HCT116 (cell line): ENCODE measurements around the gene TSC2. TPM values are rescaled to one million over a fixed set of nuclear protein-coding genes. Genes with fewer than 3 reads are reported as not detected.

ENCODE experiments used
- ATAC-seq: fragments of 200-7000 bp; cut with Tn5 transposase; 2 replicates; pipeline ENCODE4 v1.9.1; 2020; ENCODE audit warnings: mild to moderate bottlenecking, moderate library complexity
- BruUV-seq: library from RNA; stranded (reverse); fragments of 400-500 nt; replicated peaks from 2 replicates; lab custom pipeline; 2021; lab: Mats Ljungman, UMichigan
- CTCF ChIA-PET: fragments of 300-600 bp; sonication (Branson Sonifier 250); formaldehyde crosslinking; loops from one replicate; lab custom pipeline; 2021; ENCODE audit warnings: antibody characterized with exemption; lab: Charles Lee
- POLR2A ChIA-PET: fragments of 300-600, 350-600 bp; sonication (Branson Sonifier 250); formaldehyde crosslinking; loops from one replicate; lab custom pipeline; 2021; ENCODE audit warnings: antibody characterized with exemption; lab: Charles Lee
- RAD21 ChIA-PET, 2 experiments: fragments of 300-600 bp; sonication (Branson Sonifier 250); formaldehyde crosslinking; loops; one replicate each; lab custom pipeline; 2023; ENCODE audit warnings: low total read pairs in 2 of 2; ENCODE audit not compliant: uncharacterized antibody in 2 of 2, unreplicated experiment in 2 of 2, low non-redundant PET in 1 of 2; lab: Charles Lee
- DNase-seq: peaks from one replicate; pipeline ENCODE4 v3.0.0-alpha.2; 2010; ENCODE audit warnings: low read depth, low spot score
- H2AFZ ChIP-seq: fragments of 200-600 bp; shearing (Covaris generic), sonication (generic); 2 replicates; pipeline ENCODE4 v1.6.1; 2017; ENCODE audit warnings: low read depth, mixed run types, mixed read lengths, antibody characterized with exemption, low read length; ENCODE audit not compliant: poor library complexity, severe bottlenecking
- H3K27ac ChIP-seq: 2 replicates; pipeline ENCODE4 v1.5.1; 2012; ENCODE audit warnings: low read depth, low read length
- H3K27me3 ChIP-seq: fragments of 200-600 bp; sonication (generic); 2 replicates; pipeline ENCODE4 v1.6.1; 2016; ENCODE audit warnings: mixed run types, low read length, mixed read lengths; ENCODE audit not compliant: insufficient read depth
- H3K36me3 ChIP-seq, 2 experiments: fragments of 200-500 bp in 1 of 2; fragments of 200-600 bp in 1 of 2; sonication (Bioruptor generic) in 1 of 2; sonication (generic) in 1 of 2; 2 replicates each; pipeline versions ENCODE4 v1.5.1 to v1.6.1; 2014 to 2016; ENCODE audit warnings: low read length in 2 of 2, inconsistent platforms in 1 of 2, mixed read lengths in 1 of 2, mixed run types in 1 of 2; ENCODE audit not compliant: insufficient read depth in 2 of 2, control insufficient read depth in 1 of 2
- H3K4me1 ChIP-seq, 2 experiments: fragments of 200-600 bp in 1 of 2; sonication (generic) in 1 of 2; 2 replicates each; pipeline versions ENCODE4 v1.5.1 to v1.6.1; 2012 to 2017; ENCODE audit warnings: low read length in 2 of 2, inconsistent platforms in 1 of 2, mild to moderate bottlenecking in 1 of 2, mixed read lengths in 1 of 2, mixed run types in 1 of 2, moderate library complexity in 1 of 2; ENCODE audit not compliant: insufficient read depth in 2 of 2, control insufficient read depth in 1 of 2
- H3K4me2 ChIP-seq: fragments of 200-600 bp; sonication (generic); 2 replicates; pipeline ENCODE4 v1.6.1; 2017; ENCODE audit warnings: mixed run types, low read length, mixed read lengths
- H3K4me3 ChIP-seq, 2 experiments: fragments of 200-600 bp in 1 of 2; sonication (generic) in 1 of 2; replicated peaks in 1 of 2; 2 replicates each; pipeline ENCODE4 v1.5.1; 2011 to 2016; ENCODE audit warnings: low read length in 2 of 2, control low read depth in 1 of 2, low read depth in 1 of 2, mild to moderate bottlenecking in 1 of 2, mixed read lengths in 1 of 2, mixed run types in 1 of 2
- H3K79me2 ChIP-seq: fragments of 200-600 bp; sonication (generic); 2 replicates; pipeline ENCODE4 v1.6.1; 2017; ENCODE audit warnings: mild to moderate bottlenecking, mixed run types, low read length, moderate library complexity, mixed read lengths; ENCODE audit not compliant: insufficient read depth
- H3K9ac ChIP-seq: fragments of 200-600 bp; sonication (generic); 2 replicates; pipeline ENCODE4 v1.6.1; 2016; ENCODE audit warnings: low read length, mixed read lengths
- H3K9me2 ChIP-seq: fragments of 200-600 bp; sonication (generic), shearing (Covaris generic); 2 replicates; pipeline ENCODE4 v1.6.1; 2017; ENCODE audit warnings: mixed run types, mild to moderate bottlenecking, moderate library complexity; ENCODE audit not compliant: insufficient read depth
- H3K9me3 ChIP-seq, 2 experiments: fragments of 200-500 bp in 1 of 2; fragments of 200-600 bp in 1 of 2; sonication (Bioruptor generic) in 1 of 2; sonication (generic) in 1 of 2; 2 replicates each; pipeline ENCODE4 v1.6.1; 2014 to 2017; ENCODE audit warnings: low read length in 2 of 2, mixed read lengths in 2 of 2, inconsistent platforms in 1 of 2, low read depth in 1 of 2, mild to moderate bottlenecking in 1 of 2, mixed run types in 1 of 2, moderate library complexity in 1 of 2; ENCODE audit not compliant: control insufficient read depth in 1 of 2, insufficient read depth in 1 of 2
- H4K20me1 ChIP-seq: fragments of 200-600 bp; sonication (generic), shearing (Covaris generic); 2 replicates; pipeline ENCODE4 v1.6.1; 2017; ENCODE audit warnings: mixed run types, mild to moderate bottlenecking, moderate library complexity; ENCODE audit not compliant: insufficient read depth
- ATF3 ChIP-seq: IDR thresholded peaks from 2 replicates; pipeline ENCODE4 v1.6.1; 2012
- CBX3 ChIP-seq: IDR thresholded peaks from 2 replicates; pipeline ENCODE4 v1.6.1; 2012; ENCODE audit warnings: low read depth
- CEBPB ChIP-seq: IDR thresholded peaks from 2 replicates; pipeline ENCODE4 v1.6.1; 2012; ENCODE audit warnings: low read depth
- CTCF ChIP-seq, 3 experiments: fragments of 200-600 bp in 1 of 3; sonication (generic) in 1 of 3; IDR thresholded peaks in 2 of 3; conservative IDR thresholded peaks in 1 of 3; 2 replicates each; pipeline ENCODE4 v1.5.1; 2012 to 2017; ENCODE audit warnings: low read depth in 2 of 3, low read length in 2 of 3, antibody characterized with exemption in 1 of 3, borderline replicate concordance in 1 of 3, control low read depth in 1 of 3, mild to moderate bottlenecking in 1 of 3, mixed read lengths in 1 of 3, mixed run types in 1 of 3, moderate library complexity in 1 of 3; ENCODE audit not compliant: insufficient read depth in 1 of 3
- EZH2 ChIP-seq: fragments of 200-600 bp; sonication (generic); IDR thresholded peaks from 2 replicates; pipeline ENCODE4 v1.6.1; 2017; ENCODE audit warnings: antibody characterized with exemption, mixed run types
- EZH2phosphoT487 ChIP-seq: fragments of 200-600 bp; IDR thresholded peaks from 2 replicates; pipeline ENCODE4 v1.6.1; 2018; ENCODE audit warnings: antibody characterized with exemption, borderline replicate concordance
- JUND ChIP-seq: IDR thresholded peaks from 2 replicates; pipeline ENCODE4 v1.6.1; 2012
- MAX ChIP-seq: IDR thresholded peaks from 2 replicates; pipeline ENCODE4 v1.6.1; 2012
- RAD21 ChIP-seq: IDR thresholded peaks from 2 replicates; pipeline ENCODE4 v1.6.1; 2012; ENCODE audit warnings: low read depth, mild to moderate bottlenecking
- SRF ChIP-seq: IDR thresholded peaks from 2 replicates; pipeline ENCODE4 v1.6.1; 2012; ENCODE audit warnings: low read depth
- ZBTB33 ChIP-seq: IDR thresholded peaks from 2 replicates; pipeline ENCODE4 v1.6.1; 2011; ENCODE audit warnings: mild to moderate bottlenecking, low read length, moderate library complexity; ENCODE audit not compliant: insufficient replicate concordance; ENCODE audit errors: extremely low read depth
- ZNF274 ChIP-seq: fragments of 200-500 bp; sonication (Bioruptor generic); IDR thresholded peaks from 2 replicates; pipeline ENCODE4 v1.6.1; 2014; ENCODE audit warnings: mild to moderate bottlenecking, low read depth, low read length, inconsistent platforms
- intact Hi-C: fragments of 100-400 bp; cut with micrococcal nuclease; formaldehyde crosslinking; loops from 2 replicates; pipeline ENCODE4 v1.10.0; 2022
- total RNA-seq: library from RNA; stranded (reverse); gene quantifications from one replicate; pipeline ENCODE4 v1.2.1, GENCODE V29; 2021; ENCODE audit not compliant: unreplicated experiment

The TSC2 gene
- total RNA-seq, 1 experiment from 2014 or later, result 74.1 TPM

- ATAC-seq, result no peak
- H3K4me2 ChIP-seq, result peak overlapping the region; percentile 92
- TF ChIP-seq CBX3 (no peak), MAX (no peak), ZNF274 (no peak), SRF (no peak), CEBPB (no peak), CTCF (IDR thresholded peaks at IDR 0.05 in 2 of 3, conservative IDR thresholded peaks at IDR 0.05 in 1 of 3; ENCODE audit: borderline replicate concordance in 1 of 3, insufficient read depth in 1 of 3, low read depth in 2 of 3, low read length in 2 of 3) (no peak), EZH2 (no peak), EZH2phosphoT487 (no peak), ATF3 (no peak), JUND (no peak), RAD21 (no peak), ZBTB33 (no peak)
- TF ChIP-seq, all 23 proteins: peak for 0
- ChIA-PET POLR2A (interaction anchor here (0.6 to 1.4 kb wide), 3 partner anchors 9 to 148 kb away, joined by 3 read pairs; partner anchors contain the start of genes NPW and TRAF7), RAD21 (no interaction called here), CTCF (interaction anchor here (1.2 kb wide), 1 partner anchor 133 kb away, joined by 5 read pairs; no protein-coding TSS in a partner anchor)
- Histone ChIP-seq H3K9me3 (no peaks in the 10 kb centered on the region), H2AFZ (no peak overlapping the region), H3K79me2 (peaks cover 78% of the 10 kb centered on the region), H3K4me1 (peaks cover 28 to 62% of the 10 kb centered on the region in 2 experiments), H4K20me1 (peaks cover 9% of the 10 kb centered on the region; the same call in 1 of the 2 replicates), H3K27me3 (no peaks in the 10 kb centered on the region), H3K36me3 (peaks cover 6 to 19% of the 10 kb centered on the region in 2 experiments; a peak in 3 of 4 replicates), H3K9me2 (no peaks in the 10 kb centered on the region), H3K27ac (peak overlapping the region; percentile 92), H3K4me3 (peak overlapping the region in 1 of 2 experiments; percentile 79; a peak in 1 of 4 replicates), H3K9ac (peak overlapping the region; percentile 97)
- intact Hi-C loops, result no loop called here
- BruUV-seq, result no TSS peak
- no peak for DNase-seq
Observed at GRCh38 chr16:2007081-2007836, 40.5 kb upstream of the TSC2 start.
